K562 (cell line): ENCODE data around the gene SERPINI2. TPM values are rescaled to one million over a fixed set of nuclear protein-coding genes. Genes with fewer than 3 reads are reported as not detected.

Experiments
- ATAC-seq: fragments of 200-7000 bp; cut with Tn5 transposase; 3 replicates; pipeline ENCODE4 v1.9.1; 2020; ENCODE audit warnings: moderate library complexity
- BruUV-seq: library from RNA; stranded (reverse); fragments of 400-500 nt; replicated peaks from 2 replicates; lab custom pipeline; 2021; lab: Mats Ljungman, UMichigan
- CTCF ChIA-PET: fragments of 300-600 bp; formaldehyde crosslinking; extraction: SDS; loops from one replicate; lab custom pipeline; 2021; ENCODE audit warnings: low intra/inter-chr PET ratio; lab: Yijun Ruan, JAX
- POLR2A ChIA-PET: fragments of 300-600, 350-650 bp; sonication (Branson Sonifier 250); formaldehyde crosslinking; extraction: SDS; loops from one replicate; lab custom pipeline; 2021; ENCODE audit warnings: antibody characterized with exemption, inconsistent platforms; lab: Yijun Ruan, JAX
- DNase-seq, 4 experiments: peaks; one replicate each; pipeline versions ENCODE4 v3.0.0 to v3.0.0-alpha.2; 2011 to 2018; ENCODE audit warnings: low spot score in 3 of 4, mixed read lengths in 3 of 4; ENCODE audit errors: extremely low read depth in 1 of 4
- FAIRE-seq: peaks from 2 replicates; lab custom pipeline; 2011; peaks lifted over from hg19 to GRCh38; lab: Jason Lieb, UNC
- H2AFZ ChIP-seq: 2 replicates; pipeline ENCODE4 v1.6.0; 2011; ENCODE audit warnings: low read depth, low read length, control low read depth, inconsistent platforms
- H3K27ac ChIP-seq: fragments of 200-600 bp; 3 replicates; pipeline ENCODE4 v1.8.0; 2011; ENCODE audit warnings: low read depth, mild to moderate bottlenecking, control low read depth, inconsistent platforms, low read length, moderate library complexity, mixed read lengths; ENCODE audit errors: extremely low read depth
- H3K27me3 ChIP-seq, 2 experiments: fragments of 300-600 bp in 1 of 2; 2 replicates in 1 of 2; 3 replicates in 1 of 2; pipeline versions ENCODE4 v1.6.0 to v1.8.0; 2011; ENCODE audit warnings: inconsistent platforms in 2 of 2, low read length in 2 of 2, mild to moderate bottlenecking in 1 of 2, mixed read lengths in 1 of 2, moderate library complexity in 1 of 2; ENCODE audit not compliant: control insufficient read depth in 2 of 2, insufficient read depth in 2 of 2
- H3K36me3 ChIP-seq: fragments of 300-600 bp; 3 replicates; pipeline ENCODE4 v1.8.0; 2011; ENCODE audit warnings: mild to moderate bottlenecking, low read length, inconsistent platforms; ENCODE audit not compliant: control insufficient read depth, insufficient read depth
- H3K4me1 ChIP-seq, 2 experiments: fragments of 200-600 bp in 1 of 2; replicated peaks in 1 of 2; 2 replicates in 1 of 2; 3 replicates in 1 of 2; pipeline versions ENCODE4 v1.5.1 to v1.8.0; 2011; ENCODE audit warnings: inconsistent platforms in 2 of 2, low read length in 2 of 2, mild to moderate bottlenecking in 1 of 2, mixed read lengths in 1 of 2, moderate library complexity in 1 of 2; ENCODE audit not compliant: control insufficient read depth in 2 of 2, insufficient read depth in 2 of 2
- H3K4me2 ChIP-seq: 2 replicates; pipeline ENCODE4 v1.6.1; 2011; ENCODE audit warnings: low read length, control low read depth, inconsistent platforms, mixed read lengths; ENCODE audit not compliant: insufficient read depth
- H3K4me3 ChIP-seq: fragments of 200-600 bp; sonication (generic), shearing (Covaris generic); 2 replicates; pipeline ENCODE4 v1.5.1; 2016; ENCODE audit warnings: control low read depth, inconsistent platforms
- H3K79me2 ChIP-seq: fragments of 200-600 bp; 3 replicates; pipeline ENCODE4 v1.8.0; 2011; ENCODE audit warnings: low read length, inconsistent platforms; ENCODE audit not compliant: control insufficient read depth, insufficient read depth
- H3K9ac ChIP-seq, 2 experiments: 2 replicates each; pipeline versions ENCODE4 v1.6.0 to v1.6.1; 2011; ENCODE audit warnings: low read depth in 2 of 2, low read length in 2 of 2, control low read depth in 1 of 2, inconsistent platforms in 1 of 2, mild to moderate bottlenecking in 1 of 2, mixed read lengths in 1 of 2; ENCODE audit not compliant: insufficient read depth in 1 of 2
- H3K9me1 ChIP-seq: one replicate; pipeline ENCODE4 v1.6.0; 2011; ENCODE audit warnings: inconsistent platforms, mild to moderate bottlenecking, low read length, moderate library complexity; ENCODE audit not compliant: control insufficient read depth, insufficient read depth
- H3K9me3 ChIP-seq: replicated peaks from 2 replicates; pipeline ENCODE4 v1.5.1; 2011; ENCODE audit warnings: low read depth, low read length, inconsistent platforms; ENCODE audit not compliant: control insufficient read depth, insufficient read depth
- H4K20me1 ChIP-seq: replicated peaks from 2 replicates; pipeline ENCODE4 v1.6.1; 2011; ENCODE audit warnings: low read length, inconsistent platforms, mixed read lengths; ENCODE audit not compliant: control insufficient read depth, insufficient read depth
- CREB5 ChIP-seq: fragments of 250-450 bp; sonication (Bioruptor Pico); IDR thresholded peaks from 2 replicates; pipeline ENCODE4 v1.5.0; 2020; ENCODE audit warnings: mild to moderate bottlenecking
- DPF2 ChIP-seq: fragments of 450-650 bp; IDR thresholded peaks from 2 replicates; pipeline ENCODE4 v1.6.1; 2016
- ETV5 ChIP-seq: sonication (generic); formaldehyde crosslinking; IDR thresholded peaks from 2 replicates; pipeline ENCODE4 v1.4.0; 2020; ENCODE audit warnings: low read depth, mild to moderate bottlenecking, missing genetic modification reagents
- GTF2A2 ChIP-seq: IDR thresholded peaks from 2 replicates; pipeline ENCODE4 v1.6.1; 2016; ENCODE audit warnings: mild to moderate bottlenecking, missing genetic modification characterization, missing compliant biosample characterization
- HNRNPLL ChIP-seq: fragments of 200-400 bp; formaldehyde crosslinking; IDR thresholded peaks from 2 replicates; pipeline ENCODE4 v1.6.1; 2017; ENCODE audit warnings: low read length, low read depth, mild to moderate bottlenecking; ENCODE audit not compliant: poor library complexity, severe bottlenecking
- MBD1 ChIP-seq: fragments of 250-450 bp; sonication (Bioruptor Pico); IDR thresholded peaks from 2 replicates; pipeline ENCODE4 v1.8.0; 2022; ENCODE audit warnings: inconsistent platforms
- MLX ChIP-seq, 2 experiments: fragments of 450-650 bp in 1 of 2; sonication (generic) in 1 of 2; formaldehyde crosslinking; conservative IDR thresholded peaks; 2 replicates each; pipeline versions ENCODE4 v1.4.0 to v1.8.1; 2020 to 2022; ENCODE audit warnings: mild to moderate bottlenecking in 1 of 2, missing genetic modification reagents in 1 of 2
- POLR2AphosphoS5 ChIP-seq: IDR thresholded peaks from 2 replicates; pipeline ENCODE4 v1.6.1; 2011; ENCODE audit warnings: mild to moderate bottlenecking, low read depth, low read length, moderate library complexity; ENCODE audit not compliant: control insufficient read depth, insufficient read depth
- SMAD2 ChIP-seq: fragments of 150-350 bp; IDR thresholded peaks from 2 replicates; pipeline ENCODE4 v1.6.1; 2014; ENCODE audit warnings: low read depth, mild to moderate bottlenecking, low read length
- STAT5A ChIP-seq: IDR thresholded peaks from 2 replicates; pipeline ENCODE4 v1.6.1; 2012; ENCODE audit warnings: low read length, inconsistent platforms, borderline replicate concordance
- TSC22D4 ChIP-seq: fragments of 450-650 bp; IDR thresholded peaks from 2 replicates; pipeline ENCODE4 v1.6.1; 2016; ENCODE audit warnings: missing genetic modification characterization, missing biosample characterization, control low read depth
- ZNF431 ChIP-seq: sonication (generic); formaldehyde crosslinking; IDR thresholded peaks from 2 replicates; pipeline ENCODE4 v1.8.0; 2022; ENCODE audit warnings: mild to moderate bottlenecking, missing genetic modification reagents
- WGBS: fragments of 100-300 bp; shearing (Covaris generic); methylation state at CpG from one replicate; pipeline ENCODE4 v1.1.6; 2016; ENCODE audit warnings: low coverage, mixed read lengths; ENCODE audit not compliant: insufficient coverage; ENCODE audit errors: missing lambda C conversion rate; 5-methylcytosine and 5-hydroxymethylcytosine counted together
- in situ Hi-C: fragments of 300-500 bp; cut with MboI; formaldehyde crosslinking; loops from 4 replicates; pipeline ENCODE4 v1.15.0; 2018; ENCODE audit warnings: inconsistent platforms, mixed read lengths
- intact Hi-C: fragments of 100-400 bp; cut with micrococcal nuclease; formaldehyde crosslinking; loops from 2 replicates; pipeline ENCODE4 v1.14.2; 2022
- polyA plus RNA-seq, 8 experiments: library from polyadenylated mRNA; depleted of rRNA in 4 of 8; stranded (reverse) in 5 of 8; unstranded in 3 of 8; fragments of >200 nt; fragmentation: Nextera tagmentation in 2 of 8; fragmentation: Illumina TruSeq in 1 of 8; extraction: Ambion mirVana in 2 of 8; extraction: Trizol in 1 of 8; gene quantifications; 2 replicates each; pipeline versions ENCODE4 v1.2.1 to v1.2.3, GENCODE V29; 2011 to 2014; ENCODE audit warnings: inconsistent platforms in 1 of 8, missing spikeins in 1 of 8
- total RNA-seq, 7 experiments: library from RNA; depleted of rRNA in 6 of 7; stranded (reverse); fragments of >200 nt in 6 of 7; fragmentation: Illumina TruSeq in 2 of 7; extraction: Trizol in 2 of 7; gene quantifications; 2 replicates each; pipeline versions ENCODE4 v1.2.1 to v1.2.3, GENCODE V29; 2011 to 2021; ENCODE audit warnings: low replicate concordance in 1 of 7

The SERPINI2 gene
- total and polyA plus RNA-seq, 9 of the 15 experiments (the other 6 are each of a cell fraction or from before 2014, with no cell fraction given) = not detected

DNA sequence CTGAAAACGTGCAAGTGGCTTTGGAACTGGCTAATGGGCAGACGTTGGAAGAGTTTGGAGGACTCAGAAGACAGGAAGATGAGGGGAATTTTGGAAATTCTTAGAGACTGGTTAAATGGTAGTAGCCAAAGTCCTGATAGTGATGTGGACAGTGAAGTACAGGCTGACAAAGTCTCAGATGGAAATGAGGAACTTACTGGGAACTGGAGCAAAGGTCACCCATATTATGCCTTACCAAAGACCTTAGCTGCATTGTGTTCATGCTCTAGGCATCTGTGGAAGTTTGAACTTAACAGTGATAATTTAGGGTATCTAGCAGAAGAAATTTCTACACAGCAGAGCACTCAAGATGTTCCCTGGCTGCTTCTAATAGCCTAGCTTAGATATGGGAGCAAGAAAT, 28.6 kb upstream of the SERPINI2 start (continued):
- no peak for TF ChIP-seq CREB5

DNA sequence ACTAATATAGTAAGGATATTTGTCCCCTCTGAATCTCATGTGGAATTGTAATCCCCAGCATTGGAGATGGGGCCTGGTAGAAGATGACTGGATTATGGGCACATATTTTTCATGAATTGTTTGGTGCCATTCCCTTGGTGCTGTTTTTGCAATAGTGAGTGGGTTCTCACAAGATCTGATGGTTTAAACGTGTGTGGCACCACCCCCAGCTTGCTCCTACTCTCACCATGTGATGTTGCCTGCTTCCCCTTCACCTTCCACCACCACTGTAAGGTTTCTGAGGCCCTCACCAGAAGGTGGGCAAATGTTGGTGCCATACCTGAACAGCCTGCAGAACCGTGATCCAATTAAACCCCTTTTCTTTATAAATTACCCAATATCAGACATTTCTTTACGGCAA, 28.1 kb upstream of the SERPINI2 start:
- no peak overlapping the region for H2AFZ ChIP-seq
- POLR2A ChIA-PET = no interaction called here
- no peaks in the 10 kb centered on the region for H3K27me3 ChIP-seq
- no peaks in the 10 kb centered on the region for H3K36me3 ChIP-seq
- no peaks in the 10 kb centered on the region for H3K9me1 ChIP-seq
- H4K20me1 ChIP-seq = no peaks in the 10 kb centered on the region
- no peaks in the 10 kb centered on the region for H3K79me2 ChIP-seq
- 3% methylated on average over 3 of the region's 3 CpGs for WGBS
- no peak for FAIRE-seq
- in situ Hi-C loops = no loop called here
- no peak overlapping the region for H3K4me3 ChIP-seq
- no peaks in the 10 kb centered on the region for H3K9me3 ChIP-seq
- BruUV-seq = no TSS peak
- H3K9ac ChIP-seq = no peak overlapping the region
- intact Hi-C loops = no loop called here
- H3K4me2 ChIP-seq = no peak overlapping the region
- H3K27ac ChIP-seq = no peak overlapping the region
- ATAC-seq = no peak
- CTCF ChIA-PET = no interaction called here
- no peaks in the 10 kb centered on the region for H3K4me1 ChIP-seq
- DNase-seq = no peak
- no peak for TF ChIP-seq ZNF431 (CRISPR knock-in tag)

- DNase-seq (no peak), ATAC-seq (no peak), FAIRE-seq (no peak)
- Histone ChIP-seq H3K36me3 (no peaks in the 10 kb centered on the region), H3K9me1 (no peaks in the 10 kb centered on the region), H3K27me3 (no peaks in the 10 kb centered on the region), H3K4me2 (no peak overlapping the region), H3K9ac (no peak overlapping the region), H3K27ac (no peak overlapping the region), H4K20me1 (no peaks in the 10 kb centered on the region), H3K9me3 (no peaks in the 10 kb centered on the region), H3K4me1 (no peaks in the 10 kb centered on the region), H3K79me2 (no peaks in the 10 kb centered on the region), H2AFZ (no peak overlapping the region), H3K4me3 (no peak overlapping the region)
- POLR2A ChIA-PET = no interaction called here
- 0% methylated on average over 5 of the region's 7 CpGs for WGBS
- CTCF ChIA-PET = no interaction called here
- BruUV-seq = no TSS peak
- intact Hi-C loops = no loop called here
- in situ Hi-C loops = no loop called here
- TF ChIP-seq GTF2A2 (tag) = no peak
- TF ChIP-seq MBD1 = no peak
- no peak for TF ChIP-seq TSC22D4 (tag)
- TF ChIP-seq SMAD2 = no peak
- no peak for TF ChIP-seq ETV5 (CRISPR knock-in tag)
- TF ChIP-seq POLR2AphosphoS5 = no peak
- TF ChIP-seq DPF2 = no peak
- TF ChIP-seq MLX (CRISPR knock-in tag; conservative IDR thresholded peaks at IDR 0.05) = no peak
- no peak for TF ChIP-seq HNRNPLL
- TF ChIP-seq STAT5A = no peak
These were observed 24.1 kb upstream of the SERPINI2 start for GRCh38 chr3:167497903-167498302.
